HG03060 (cell line): ENCODE data around the gene ADGRD2.

Experiments used
- ATAC-seq: cut with Tn5 transposase; IDR thresholded peaks from one replicate; pipeline ENCODE4 v1.9.1; 2021; ENCODE audit warnings: low read depth, moderate number of reproducible peaks; ENCODE audit not compliant: unreplicated experiment

ADGRD2 gene

GRCh38 chr9:124506931-124507879 is 57.0 kb downstream of the ADGRD2 start, which contains the start of gene NR5A1:
Gene NR5A1, minus strand, starts transcription at chr9:124507399. Its CDS starts 4,004 bp downstream, at chr9:124503395.
- ATAC-seq, result no peak

GRCh38 chr9:124507880-124508423 is 57.7 kb downstream of the ADGRD2 start:
- no peak for ATAC-seq

- no peak for ATAC-seq
Observed at GRCh38 chr9:124510650-124511425, 60.6 kb downstream of the ADGRD2 start.

- ATAC-seq, result no peak
Observed at GRCh38 chr9:124511426-124511840, 61.2 kb downstream of the ADGRD2 start.

- no peak for ATAC-seq
Observed at GRCh38 chr9:124511891-124512805, 61.9 kb downstream of the ADGRD2 start.

- no peak for ATAC-seq
Observed at GRCh38 chr9:124512806-124513204, 62.6 kb downstream of the ADGRD2 start.

GRCh38 chr9:124513376-124513994 is 63.2 kb downstream of the ADGRD2 start:
- no peak for ATAC-seq

GRCh38 chr9:124514125-124514524 is 63.9 kb downstream of the ADGRD2 start:
- no peak for ATAC-seq

- ATAC-seq, result no peak
Observed at GRCh38 chr9:124514874-124515273, 64.6 kb downstream of the ADGRD2 start.

GRCh38 chr9:124517600-124517999 is 67.3 kb downstream of the ADGRD2 start:
- no peak for ATAC-seq

GRCh38 chr9:124518116-124518515 is 67.9 kb downstream of the ADGRD2 start:
- no peak for ATAC-seq

GRCh38 chr9:124520206-124520596 is 70.0 kb downstream of the ADGRD2 start:
- ATAC-seq, result no peak

GRCh38 chr9:124521142-124521541 is 70.9 kb downstream of the ADGRD2 start:
- ATAC-seq, result no peak

- no peak for ATAC-seq
Observed at GRCh38 chr9:124522121-124523098, 72.2 kb downstream of the ADGRD2 start.

- no peak for ATAC-seq
Observed at GRCh38 chr9:124526174-124526573, 75.9 kb downstream of the ADGRD2 start.

- no peak for ATAC-seq
Observed at GRCh38 chr9:124527781-124528180, 77.5 kb downstream of the ADGRD2 start.
